K562 (cell line): ENCODE measurements around the gene GATA5. TPM values are rescaled to one million over a fixed set of nuclear protein-coding genes. Genes with fewer than 3 reads are reported as not detected.

ENCODE experiments used
- ATAC-seq: fragments of 200-7000 bp; cut with Tn5 transposase; 3 replicates; pipeline ENCODE4 v1.9.1; 2020; ENCODE audit warnings: moderate library complexity
- BruUV-seq: library from RNA; stranded (reverse); fragments of 400-500 nt; replicated peaks from 2 replicates; lab custom pipeline; 2021; lab: Mats Ljungman, UMichigan
- CTCF ChIA-PET: fragments of 300-600 bp; formaldehyde crosslinking; extraction: SDS; loops from one replicate; lab custom pipeline; 2021; ENCODE audit warnings: low intra/inter-chr PET ratio; lab: Yijun Ruan, JAX
- POLR2A ChIA-PET: fragments of 300-600, 350-650 bp; sonication (Branson Sonifier 250); formaldehyde crosslinking; extraction: SDS; loops from one replicate; lab custom pipeline; 2021; ENCODE audit warnings: antibody characterized with exemption, inconsistent platforms; lab: Yijun Ruan, JAX
- DNase-seq, 4 experiments: peaks; one replicate each; pipeline versions ENCODE4 v3.0.0 to v3.0.0-alpha.2; 2011 to 2018; ENCODE audit warnings: low spot score in 3 of 4, mixed read lengths in 3 of 4; ENCODE audit errors: extremely low read depth in 1 of 4
- FAIRE-seq: peaks from 2 replicates; lab custom pipeline; 2011; peaks lifted over from hg19 to GRCh38; lab: Jason Lieb, UNC
- H2AFZ ChIP-seq: 2 replicates; pipeline ENCODE4 v1.6.0; 2011; ENCODE audit warnings: low read depth, low read length, control low read depth, inconsistent platforms
- H3K27ac ChIP-seq: fragments of 200-600 bp; 3 replicates; pipeline ENCODE4 v1.8.0; 2011; ENCODE audit warnings: low read depth, mild to moderate bottlenecking, control low read depth, inconsistent platforms, low read length, moderate library complexity, mixed read lengths; ENCODE audit errors: extremely low read depth
- H3K27me3 ChIP-seq, 2 experiments: fragments of 300-600 bp in 1 of 2; 2 replicates in 1 of 2; 3 replicates in 1 of 2; pipeline versions ENCODE4 v1.6.0 to v1.8.0; 2011; ENCODE audit warnings: inconsistent platforms in 2 of 2, low read length in 2 of 2, mild to moderate bottlenecking in 1 of 2, mixed read lengths in 1 of 2, moderate library complexity in 1 of 2; ENCODE audit not compliant: control insufficient read depth in 2 of 2, insufficient read depth in 2 of 2
- H3K36me3 ChIP-seq: fragments of 300-600 bp; 3 replicates; pipeline ENCODE4 v1.8.0; 2011; ENCODE audit warnings: mild to moderate bottlenecking, low read length, inconsistent platforms; ENCODE audit not compliant: control insufficient read depth, insufficient read depth
- H3K4me1 ChIP-seq, 2 experiments: fragments of 200-600 bp in 1 of 2; replicated peaks in 1 of 2; 2 replicates in 1 of 2; 3 replicates in 1 of 2; pipeline versions ENCODE4 v1.5.1 to v1.8.0; 2011; ENCODE audit warnings: inconsistent platforms in 2 of 2, low read length in 2 of 2, mild to moderate bottlenecking in 1 of 2, mixed read lengths in 1 of 2, moderate library complexity in 1 of 2; ENCODE audit not compliant: control insufficient read depth in 2 of 2, insufficient read depth in 2 of 2
- H3K4me2 ChIP-seq: 2 replicates; pipeline ENCODE4 v1.6.1; 2011; ENCODE audit warnings: low read length, control low read depth, inconsistent platforms, mixed read lengths; ENCODE audit not compliant: insufficient read depth
- H3K4me3 ChIP-seq: fragments of 200-600 bp; sonication (generic), shearing (Covaris generic); 2 replicates; pipeline ENCODE4 v1.5.1; 2016; ENCODE audit warnings: control low read depth, inconsistent platforms
- H3K79me2 ChIP-seq: fragments of 200-600 bp; 3 replicates; pipeline ENCODE4 v1.8.0; 2011; ENCODE audit warnings: low read length, inconsistent platforms; ENCODE audit not compliant: control insufficient read depth, insufficient read depth
- H3K9ac ChIP-seq, 2 experiments: 2 replicates each; pipeline versions ENCODE4 v1.6.0 to v1.6.1; 2011; ENCODE audit warnings: low read depth in 2 of 2, low read length in 2 of 2, control low read depth in 1 of 2, inconsistent platforms in 1 of 2, mild to moderate bottlenecking in 1 of 2, mixed read lengths in 1 of 2; ENCODE audit not compliant: insufficient read depth in 1 of 2
- H3K9me1 ChIP-seq: one replicate; pipeline ENCODE4 v1.6.0; 2011; ENCODE audit warnings: inconsistent platforms, mild to moderate bottlenecking, low read length, moderate library complexity; ENCODE audit not compliant: control insufficient read depth, insufficient read depth
- H3K9me3 ChIP-seq: replicated peaks from 2 replicates; pipeline ENCODE4 v1.5.1; 2011; ENCODE audit warnings: low read depth, low read length, inconsistent platforms; ENCODE audit not compliant: control insufficient read depth, insufficient read depth
- H4K20me1 ChIP-seq: replicated peaks from 2 replicates; pipeline ENCODE4 v1.6.1; 2011; ENCODE audit warnings: low read length, inconsistent platforms, mixed read lengths; ENCODE audit not compliant: control insufficient read depth, insufficient read depth
- CBX1 ChIP-seq: sonication (generic); IDR thresholded peaks from 2 replicates; pipeline ENCODE4 v1.6.1; 2016; ENCODE audit warnings: antibody characterized with exemption, low read depth, mild to moderate bottlenecking
- KDM1A ChIP-seq, 2 experiments: fragments of 450-650 bp; IDR thresholded peaks; 2 replicates each; pipeline ENCODE4 v1.6.1; 2016; ENCODE audit warnings: mild to moderate bottlenecking in 2 of 2
- MAX ChIP-seq: sonication (generic); formaldehyde crosslinking; IDR thresholded peaks from 2 replicates; pipeline ENCODE4 v1.9.0; 2022; ENCODE audit warnings: mild to moderate bottlenecking, missing genetic modification reagents
- MAZ ChIP-seq, 2 experiments: fragments of 450-650 bp in 1 of 2; sonication (generic) in 1 of 2; formaldehyde crosslinking; IDR thresholded peaks in 1 of 2; conservative IDR thresholded peaks in 1 of 2; 2 replicates each; pipeline versions ENCODE4 v1.4.0 to v1.5.0; 2020; ENCODE audit warnings: mild to moderate bottlenecking in 1 of 2, missing genetic modification reagents in 1 of 2
- PHF8 ChIP-seq: fragments of 200-600 bp; sonication (generic); IDR thresholded peaks from 2 replicates; pipeline ENCODE4 v1.6.1; 2012; ENCODE audit warnings: mixed run types, mild to moderate bottlenecking, inconsistent platforms, low read length, moderate library complexity, borderline replicate concordance
- RCOR1 ChIP-seq, 2 experiments: IDR thresholded peaks; 2 replicates each; pipeline ENCODE4 v1.6.1; 2012; ENCODE audit warnings: low read depth in 2 of 2, low read length in 2 of 2, borderline replicate concordance in 1 of 2, improper control_type of control experiment in 1 of 2
- SUPT5H ChIP-seq: fragments of 450-650 bp; IDR thresholded peaks from 2 replicates; pipeline ENCODE4 v1.6.1; 2016
- TBL1XR1 ChIP-seq, 2 experiments: IDR thresholded peaks; 2 replicates each; pipeline ENCODE4 v1.6.1; 2012; ENCODE audit warnings: improper control_type of control experiment in 2 of 2, low read length in 2 of 2, mild to moderate bottlenecking in 1 of 2
- VEZF1 ChIP-seq: fragments of 200-800 bp; sonication (Bioruptor generic); IDR thresholded peaks from 2 replicates; pipeline ENCODE4 v1.6.1; 2017; ENCODE audit warnings: missing genetic modification characterization, missing compliant biosample characterization
- ZNF318 ChIP-seq, 2 experiments: fragments of 450-650 bp; IDR thresholded peaks; 2 replicates each; pipeline ENCODE4 v1.6.1; 2016; ENCODE audit warnings: mild to moderate bottlenecking in 2 of 2, borderline replicate concordance in 1 of 2, low read depth in 1 of 2, moderate library complexity in 1 of 2
- WGBS: fragments of 100-300 bp; shearing (Covaris generic); methylation state at CpG from one replicate; pipeline ENCODE4 v1.1.6; 2016; ENCODE audit warnings: low coverage, mixed read lengths; ENCODE audit not compliant: insufficient coverage; ENCODE audit errors: missing lambda C conversion rate; 5-methylcytosine and 5-hydroxymethylcytosine counted together
- in situ Hi-C: fragments of 300-500 bp; cut with MboI; formaldehyde crosslinking; loops from 4 replicates; pipeline ENCODE4 v1.15.0; 2018; ENCODE audit warnings: inconsistent platforms, mixed read lengths
- intact Hi-C: fragments of 100-400 bp; cut with micrococcal nuclease; formaldehyde crosslinking; loops from 2 replicates; pipeline ENCODE4 v1.14.2; 2022
- polyA plus RNA-seq, 8 experiments: library from polyadenylated mRNA; depleted of rRNA in 4 of 8; stranded (reverse) in 5 of 8; unstranded in 3 of 8; fragments of >200 nt; fragmentation: Nextera tagmentation in 2 of 8; fragmentation: Illumina TruSeq in 1 of 8; extraction: Ambion mirVana in 2 of 8; extraction: Trizol in 1 of 8; gene quantifications; 2 replicates each; pipeline versions ENCODE4 v1.2.1 to v1.2.3, GENCODE V29; 2011 to 2014; ENCODE audit warnings: inconsistent platforms in 1 of 8, missing spikeins in 1 of 8
- total RNA-seq, 7 experiments: library from RNA; depleted of rRNA in 6 of 7; stranded (reverse); fragments of >200 nt in 6 of 7; fragmentation: Illumina TruSeq in 2 of 7; extraction: Trizol in 2 of 7; gene quantifications; 2 replicates each; pipeline versions ENCODE4 v1.2.1 to v1.2.3, GENCODE V29; 2011 to 2021; ENCODE audit warnings: low replicate concordance in 1 of 7

The GATA5 gene
- total and polyA plus RNA-seq, 9 of the 15 experiments (the other 6 are each of a cell fraction or from before 2014, with no cell fraction given) = 0.09 to 0.57 (median 0.20) TPM; not detected in 3

GRCh38 chr20:62523473-62524203 lies 47.8 kb upstream of the GATA5 start:
- Histone ChIP-seq H4K20me1 (no peaks in the 10 kb centered on the region), H2AFZ (peak overlapping the region; percentile 86), H3K27ac (peak overlapping the region; percentile 80), H3K9me3 (no peaks in the 10 kb centered on the region), H3K4me3 (peak overlapping the region; percentile 19; the same call in 1 of the 2 replicates), H3K4me1 (peaks cover 25 to 70% of the 10 kb centered on the region in 2 experiments), H3K36me3 (no peaks in the 10 kb centered on the region), H3K4me2 (peak overlapping the region; percentile 67), H3K27me3 (no peaks in the 10 kb centered on the region), H3K9ac (peak overlapping the region; percentile 64 to 89), H3K9me1 (no peaks in the 10 kb centered on the region), H3K79me2 (no peaks in the 10 kb centered on the region)
- ChIA-PET CTCF (no interaction called here), POLR2A (interaction anchor here (1.0 to 1.9 kb wide), 7 partner anchors 14 to 99 kb away, joined by 3 to 5 read pairs (median 5); no protein-coding TSS in a partner anchor)
- 11% methylated on average over 26 of the region's 26 CpGs for WGBS
- no peak for FAIRE-seq
- intact Hi-C loops = no loop called here
- in situ Hi-C loops = no loop called here
- DNase-seq = peak; percentile 94 to 99 (median 98)
- ATAC-seq = peak; percentile 99
- BruUV-seq = no TSS peak
- peak; percentile 70 for TF ChIP-seq VEZF1 (CRISPR knock-in tag)
- TF ChIP-seq CBX1 = no peak
- peak; percentile 77 for TF ChIP-seq SUPT5H
- TF ChIP-seq TBL1XR1 (IDR thresholded peaks at IDR 0.05; ENCODE audit: low read length in 2 of 2) = no peak
- TF ChIP-seq RCOR1 (IDR thresholded peaks at IDR 0.05; ENCODE audit: borderline replicate concordance in 1 of 2, low read depth in 2 of 2, low read length in 2 of 2) = peak in 1 of 2 experiments; percentile 81; a peak in 1 of 4 replicates
- TF ChIP-seq MAZ (CRISPR knock-in tag; conservative IDR thresholded peaks at IDR 0.05 in 1 of 2, IDR thresholded peaks at IDR 0.05 in 1 of 2) = peak in 1 of 2 experiments; percentile 88; a peak in 2 of 4 replicates
- no peak for TF ChIP-seq KDM1A (IDR thresholded peaks at IDR 0.05)
- TF ChIP-seq MAX = peak; percentile 41; the same call in 1 of the 2 replicates
- no peak for TF ChIP-seq ZNF318 (IDR thresholded peaks at IDR 0.05; ENCODE audit: borderline replicate concordance in 1 of 2, low read depth in 1 of 2)
- peak; percentile 73; the same call in 1 of the 2 replicates for TF ChIP-seq PHF8
